Cerebellar cortex (tissue), 1 donor: ENCODE data around the gene OLFM1.
"Not testable (repeated sequence)": the region's sequence is repeated elsewhere in the genome, so short reads cannot be mapped to it uniquely, and the experiment has no call there.

ENCODE experiments used
- DNase-seq: peaks from one replicate; pipeline ENCODE4 v3.0.0-alpha.2; 2015; ENCODE audit warnings: low spot score

Gene OLFM1

GRCh38 chr9:135134268-135135022 lies 47.0 kb downstream of the OLFM1 start:
- no peak for DNase-seq

- no peak for DNase-seq
Measured at GRCh38 chr9:135135171-135135928, 47.9 kb downstream of the OLFM1 start.

GRCh38 chr9:135135929-135136315 lies 48.5 kb downstream of the OLFM1 start:
- no peak for DNase-seq

GRCh38 chr9:135136481-135136880 lies 49.0 kb downstream of the OLFM1 start:
- DNase-seq, result peak; percentile 24

GRCh38 chr9:135136991-135137832 lies 49.7 kb downstream of the OLFM1 start:
- peak; percentile 85 for DNase-seq

GRCh38 chr9:135138078-135138855 lies 50.8 kb downstream of the OLFM1 start:
- no peak for DNase-seq

GRCh38 chr9:135139366-135139959 lies 52.0 kb downstream of the OLFM1 start:
- DNase-seq, result peak; percentile 38

GRCh38 chr9:135141183-135141774 lies 53.8 kb downstream of the OLFM1 start:
- DNase-seq, result no peak

GRCh38 chr9:135144581-135145170 lies 57.2 kb downstream of the OLFM1 start:
- DNase-seq, result no peak

GRCh38 chr9:135145312-135145711 lies 57.8 kb downstream of the OLFM1 start:
- DNase-seq, result no peak

- DNase-seq, result no peak
Measured at GRCh38 chr9:135146241-135146640, 58.8 kb downstream of the OLFM1 start.

- peak; percentile 35 for DNase-seq
Measured at GRCh38 chr9:135146766-135147473, 59.5 kb downstream of the OLFM1 start.

- peak; percentile 72 for DNase-seq
Measured at GRCh38 chr9:135147474-135147805, 60.0 kb downstream of the OLFM1 start.

- DNase-seq, result no peak
Measured at GRCh38 chr9:135147938-135148337, 60.5 kb downstream of the OLFM1 start.

- DNase-seq, result peak; percentile 76
Measured at GRCh38 chr9:135148386-135148785, 60.9 kb downstream of the OLFM1 start.

- DNase-seq, result not testable (repeated sequence)
Measured at GRCh38 chr9:135149901-135150300, 62.4 kb downstream of the OLFM1 start.

- DNase-seq, result no peak
Measured at GRCh38 chr9:135150981-135151380, 63.5 kb downstream of the OLFM1 start.

- DNase-seq, result no peak
Measured at GRCh38 chr9:135151757-135152613, 64.5 kb downstream of the OLFM1 start.
